ENCODE measurements around the gene EGLN2. TPM values are rescaled to one million over a fixed set of nuclear protein-coding genes. Genes with fewer than 3 reads are reported as not detected.
A peak's percentile ranks its signal among the peaks of the same experiment; 100 is the strongest.
"Not testable (repeated sequence)": the region's sequence is repeated elsewhere in the genome, so short reads cannot be mapped to it uniquely, and the experiment has no call there.

EGLN2 gene
- total and polyA plus RNA-seq, 10 of the 15 experiments (the other 5 are each of a cell fraction or from before 2014, with no cell fraction given): 8.6 to 93.0 (median 66.8) TPM

DNA sequence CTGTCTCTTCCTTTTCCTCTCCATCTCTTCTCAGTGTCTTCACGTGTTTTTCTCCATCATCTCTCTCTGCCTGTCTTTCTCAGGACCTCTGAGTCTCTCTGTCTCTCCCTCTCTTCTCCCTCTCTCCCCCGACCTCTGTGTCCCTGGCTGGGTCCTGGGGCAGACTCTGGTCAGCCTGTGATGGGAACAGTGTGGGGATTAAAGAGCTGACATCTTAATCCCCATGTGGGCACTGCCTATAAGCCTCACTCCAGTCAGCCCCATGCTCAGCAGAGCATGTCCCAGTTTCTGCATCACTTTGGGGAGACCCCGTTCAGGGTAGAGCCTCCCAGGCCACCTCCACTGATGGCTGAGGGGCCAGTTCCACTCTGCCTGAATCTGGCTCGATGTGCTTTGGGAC is 16.2 kb downstream of the EGLN2 start:
- WGBS (ENCODE audit: insufficient coverage, insufficient replicate concordance, low lambda C conversion rate, missing lambda C conversion rate): 9% methylated on average over 4 of the region's 4 CpGs
- no peak for FAIRE-seq
- POLR2A ChIA-PET: interaction anchor here (0.9 kb wide), 1 partner anchor 154 kb away, joined by 3 read pairs; no protein-coding TSS in a partner anchor

DNA sequence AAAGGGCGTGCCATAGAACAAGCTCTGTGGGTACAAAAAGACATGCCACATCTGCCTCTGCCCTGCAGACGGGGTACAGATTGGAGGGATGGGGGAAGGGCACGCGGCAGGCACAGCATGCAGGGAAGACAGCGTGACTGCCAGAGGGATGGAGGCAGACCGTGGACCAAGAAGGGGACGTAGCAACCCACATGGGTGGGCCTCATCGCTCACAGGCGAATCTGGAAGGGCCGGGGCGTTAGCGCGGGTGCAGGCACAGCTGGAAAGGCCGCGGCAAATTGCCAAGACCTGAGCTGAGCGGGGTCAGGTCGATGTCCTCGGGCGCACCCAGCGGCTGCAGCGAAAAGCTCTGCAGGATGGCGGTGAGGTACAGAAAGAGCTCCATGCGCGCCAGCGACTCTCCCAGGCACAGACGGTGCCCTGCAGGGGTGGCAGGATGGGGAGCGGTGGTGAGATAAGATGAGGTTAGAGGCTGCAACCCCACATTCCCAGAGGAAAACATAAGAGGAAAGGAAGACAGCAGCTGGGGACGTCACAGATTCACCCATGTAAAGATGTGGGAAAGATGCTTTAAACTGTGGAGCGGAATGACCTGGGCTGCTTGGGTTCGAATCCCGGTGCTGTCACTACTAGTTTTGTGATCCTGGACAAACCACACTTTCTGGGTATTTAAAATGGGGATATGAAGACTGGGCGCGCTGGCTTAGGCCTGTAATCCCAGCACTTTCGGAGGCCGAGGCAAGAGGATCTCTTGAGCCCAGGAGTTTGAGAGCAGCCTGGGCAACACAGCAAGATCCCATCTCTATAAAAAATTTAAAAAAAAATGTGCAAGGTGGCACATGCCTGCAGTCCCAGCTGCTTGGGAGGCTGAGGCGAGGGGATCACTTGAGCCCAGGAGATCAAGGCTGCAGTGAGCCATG is 19.7 kb downstream of the EGLN2 start:
- H2AFZ ChIP-seq (ENCODE audit: control insufficient read depth, low read depth, low read length): peak overlapping the region; percentile 82
- peak overlapping the region; percentile 48 for H3K4me2 ChIP-seq (ENCODE audit: control insufficient read depth, insufficient read depth)
- BruUV-seq (replicated peaks); H3K27me3 ChIP-seq (replicated peaks in 1 of 2; ENCODE audit: control insufficient read depth in 2 of 2, insufficient read depth in 2 of 2, low read length in 1 of 2); H3K9me3 ChIP-seq (replicated peaks; ENCODE audit: control insufficient read depth, insufficient read depth, low read length); in situ Hi-C loops (cut with MboI); H3K79me2 ChIP-seq (ENCODE audit: control insufficient read depth, insufficient read depth, low read length); H3K4me3 ChIP-seq; H3K27ac ChIP-seq (ENCODE audit: control insufficient read depth, insufficient read depth); DNase-seq (ENCODE audit: low read depth, low spot score); H3K36me3 ChIP-seq (ENCODE audit: control insufficient read depth in 2 of 2, insufficient read depth in 2 of 2, low read length in 1 of 2); FAIRE-seq; H3K9ac ChIP-seq (ENCODE audit: control insufficient read depth, insufficient read depth, low read length); H4K20me1 ChIP-seq (ENCODE audit: control insufficient read depth, insufficient read depth): not testable (repeated sequence)
- SMC1A ChIA-PET (ENCODE audit: uncharacterized antibody, unreplicated experiment): interaction anchor here (0.6 to 3.2 kb wide), 10 partner anchors 10 to 1600 kb away, joined by 3 to 56 read pairs (median 4); partner anchors contain the start of genes COQ8B, ITPKC and RAB4B
- CTCF ChIA-PET: interaction anchor here (0.6 to 3.5 kb wide), 22 partner anchors 12 to 443 kb away, joined by 3 to 76 read pairs (median 4); partner anchors contain the start of genes ACTMAP, EGLN2, NUMBL and RAB4B
- H3K4me1 ChIP-seq (ENCODE audit: control insufficient read depth, insufficient read depth, low read length): peaks cover 11% of the 10 kb centered on the region
- TF ChIP-seq, protein P1, sequence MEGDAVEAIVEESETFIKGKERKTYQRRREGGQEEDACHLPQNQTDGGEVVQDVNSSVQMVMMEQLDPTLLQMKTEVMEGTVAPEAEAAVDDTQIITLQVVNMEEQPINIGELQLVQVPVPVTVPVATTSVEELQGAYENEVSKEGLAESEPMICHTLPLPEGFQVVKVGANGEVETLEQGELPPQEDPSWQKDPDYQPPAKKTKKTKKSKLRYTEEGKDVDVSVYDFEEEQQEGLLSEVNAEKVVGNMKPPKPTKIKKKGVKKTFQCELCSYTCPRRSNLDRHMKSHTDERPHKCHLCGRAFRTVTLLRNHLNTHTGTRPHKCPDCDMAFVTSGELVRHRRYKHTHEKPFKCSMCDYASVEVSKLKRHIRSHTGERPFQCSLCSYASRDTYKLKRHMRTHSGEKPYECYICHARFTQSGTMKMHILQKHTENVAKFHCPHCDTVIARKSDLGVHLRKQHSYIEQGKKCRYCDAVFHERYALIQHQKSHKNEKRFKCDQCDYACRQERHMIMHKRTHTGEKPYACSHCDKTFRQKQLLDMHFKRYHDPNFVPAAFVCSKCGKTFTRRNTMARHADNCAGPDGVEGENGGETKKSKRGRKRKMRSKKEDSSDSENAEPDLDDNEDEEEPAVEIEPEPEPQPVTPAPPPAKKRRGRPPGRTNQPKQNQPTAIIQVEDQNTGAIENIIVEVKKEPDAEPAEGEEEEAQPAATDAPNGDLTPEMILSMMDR (IDR thresholded peaks at IDR 0.05 in 2 of 3, conservative IDR thresholded peaks at IDR 0.05 in 1 of 3; ENCODE audit: control insufficient read depth in 2 of 3, extremely low read depth in 1 of 3, insufficient read depth in 1 of 3, low read depth in 3 of 3, low read length in 3 of 3): peak; percentile 39 to 51 (median 48); a peak in 5 of 6 replicates
- TF ChIP-seq TCF12 (IDR thresholded peaks at IDR 0.05; ENCODE audit: low read depth, low read length) (0 out of 2 replicates have a peak, but pooled peaks have one; percentile 18), NR2F1 (conservative IDR thresholded peaks at IDR 0.05) (peak; percentile 76), SMC3 (IDR thresholded peaks at IDR 0.05; ENCODE audit: borderline replicate concordance, low read length) (0 out of 2 replicates have a peak, but pooled peaks have one; percentile 13), POLR2A (IDR thresholded peaks at IDR 0.05; ENCODE audit: low read depth, low read length) (0 out of 2 replicates have a peak, but pooled peaks have one; percentile 17), YY1 (IDR thresholded peaks at IDR 0.05; ENCODE audit: low read depth, low read length) (0 out of 2 replicates have a peak, but pooled peaks have one; percentile 16)
- peak; percentile 97 for ATAC-seq
- 26% methylated on average over 28 of the region's 36 CpGs for WGBS (ENCODE audit: insufficient coverage, insufficient replicate concordance, low lambda C conversion rate, missing lambda C conversion rate)
- POLR2A ChIA-PET: interaction anchor here (1.0 to 2.9 kb wide), 2 partner anchors 40 to 66 kb away, joined by 4 to 11 read pairs; partner anchors contain the start of gene RAB4B
- intact Hi-C loops (cut with micrococcal nuclease; ENCODE audit: unreplicated experiment): loop anchor here (1.0 kb wide), 1 partner anchor 156 kb away; no protein-coding TSS in a partner anchor
- RAD21 ChIA-PET (ENCODE audit: unreplicated experiment): interaction anchor here (1.2 to 2.8 kb wide), 7 partner anchors 12 to 156 kb away, joined by 3 to 46 read pairs (median 5); partner anchors contain the start of genes EGLN2 and RAB4B

More for the DNA sequence above, 16.2 kb downstream of the EGLN2 start:
- Histone ChIP-seq H3K9me3 (replicated peaks; ENCODE audit: control insufficient read depth, insufficient read depth, low read length) (no peaks in the 10 kb centered on the region), H2AFZ (ENCODE audit: control insufficient read depth, low read depth, low read length) (no peak overlapping the region), H3K4me2 (ENCODE audit: control insufficient read depth, insufficient read depth) (no peak overlapping the region), H3K4me1 (ENCODE audit: control insufficient read depth, insufficient read depth, low read length) (peaks cover 10% of the 10 kb centered on the region), H4K20me1 (ENCODE audit: control insufficient read depth, insufficient read depth) (no peaks in the 10 kb centered on the region), H3K79me2 (ENCODE audit: control insufficient read depth, insufficient read depth, low read length) (no peaks in the 10 kb centered on the region), H3K9ac (ENCODE audit: control insufficient read depth, insufficient read depth, low read length) (no peak overlapping the region), H3K27ac (ENCODE audit: control insufficient read depth, insufficient read depth) (no peak overlapping the region), H3K4me3 (no peak overlapping the region), H3K27me3 (replicated peaks in 1 of 2; ENCODE audit: control insufficient read depth in 2 of 2, insufficient read depth in 2 of 2, low read length in 1 of 2) (no peaks in the 10 kb centered on the region), H3K36me3 (ENCODE audit: control insufficient read depth in 2 of 2, insufficient read depth in 2 of 2, low read length in 1 of 2) (no peaks in the 10 kb centered on the region)
- SMC1A ChIA-PET (ENCODE audit: uncharacterized antibody, unreplicated experiment): no interaction called here
- CTCF ChIA-PET: interaction anchor here (1.1 kb wide), 1 partner anchor 65 kb away, joined by 3 read pairs; no protein-coding TSS in a partner anchor
- ATAC-seq: no peak
- RAD21 ChIA-PET (ENCODE audit: unreplicated experiment): no interaction called here
- BruUV-seq (replicated peaks): no TSS peak
- in situ Hi-C loops (cut with MboI): no loop called here
- 0 out of 2 replicates have a peak, but pooled peaks have one; percentile 27 for TF ChIP-seq PAX5 (IDR thresholded peaks at IDR 0.05; ENCODE audit: borderline replicate concordance, low read depth, low read length)
- no peak for TF ChIP-seq MTA3 (IDR thresholded peaks at IDR 0.05; ENCODE audit: borderline replicate concordance, low read length)
- no peak for DNase-seq (ENCODE audit: low read depth, low spot score)
- intact Hi-C loops (cut with micrococcal nuclease; ENCODE audit: unreplicated experiment): no loop called here
